GM12878 (cell line): ENCODE data around the gene CXXC5. TPM values are rescaled to one million over a fixed set of nuclear protein-coding genes. Genes with fewer than 3 reads are reported as not detected.

Experiments
- BCL3 ChIP-seq: IDR thresholded peaks from 2 replicates; pipeline ENCODE4 v1.6.1; 2011; ENCODE audit warnings: borderline replicate concordance, low read depth, mild to moderate bottlenecking, moderate library complexity, low read length; ENCODE audit not compliant: insufficient read depth, poor library complexity, severe bottlenecking
- BHLHE40 ChIP-seq, 2 experiments: fragments of 450-650 bp in 1 of 2; IDR thresholded peaks; 2 replicates each; pipeline ENCODE4 v1.6.1; 2011 to 2017; ENCODE audit warnings: low read depth in 2 of 2, borderline replicate concordance in 1 of 2, improper control_type of control experiment in 1 of 2, low read length in 1 of 2, mild to moderate bottlenecking in 1 of 2
- BMI1 ChIP-seq: fragments of 450-650 bp; IDR thresholded peaks from 2 replicates; pipeline ENCODE4 v1.6.1; 2016; ENCODE audit warnings: mild to moderate bottlenecking, moderate library complexity, borderline replicate concordance
- HDAC6 ChIP-seq: fragments of 200-600 bp; sonication (generic); IDR thresholded peaks from one replicate; pipeline ENCODE4 v1.8.0; 2017; ENCODE audit warnings: antibody characterized with exemption; ENCODE audit not compliant: unreplicated experiment
- LARP7 ChIP-seq: fragments of 450-650 bp; IDR thresholded peaks from 2 replicates; pipeline ENCODE4 v1.6.1; 2017; ENCODE audit warnings: mild to moderate bottlenecking
- NKRF ChIP-seq: fragments of 450-650 bp; conservative IDR thresholded peaks from 2 replicates; pipeline ENCODE4 v1.6.1; 2017; ENCODE audit warnings: mild to moderate bottlenecking, moderate library complexity
- NR2F1 ChIP-seq: fragments of 450-650 bp; conservative IDR thresholded peaks from 2 replicates; pipeline ENCODE4 v1.6.1; 2017; ENCODE audit warnings: mild to moderate bottlenecking
- PRDM15 ChIP-seq: fragments of 450-650 bp; formaldehyde crosslinking; IDR thresholded peaks from 2 replicates; pipeline ENCODE4 v1.4.0; 2020; ENCODE audit warnings: mild to moderate bottlenecking, moderate library complexity
- RELA ChIP-seq: fragments of 450-650 bp; IDR thresholded peaks from 2 replicates; pipeline ENCODE4 v1.8.0; 2014; ENCODE audit warnings: borderline replicate concordance; ENCODE audit not compliant: partially characterized antibody
- SIX5 ChIP-seq: IDR thresholded peaks from 2 replicates; pipeline ENCODE4 v1.6.1; 2011; ENCODE audit warnings: mild to moderate bottlenecking, low read depth, low read length, moderate library complexity; ENCODE audit not compliant: severe bottlenecking
- SMAD5 ChIP-seq: IDR thresholded peaks from 2 replicates; pipeline ENCODE4 v1.6.1; 2016; ENCODE audit warnings: antibody characterized with exemption, low read depth
- SREBF1 ChIP-seq: IDR thresholded peaks from 2 replicates; pipeline ENCODE4 v1.6.1; 2012; ENCODE audit warnings: mild to moderate bottlenecking, low read length
- STAT3 ChIP-seq: IDR thresholded peaks from 2 replicates; pipeline ENCODE4 v1.6.1; 2011; ENCODE audit warnings: low read depth, low read length, improper control_type of control experiment
- SUZ12 ChIP-seq: fragments of 200-600 bp; sonication (generic); IDR thresholded peaks from one replicate; pipeline ENCODE4 v1.6.1; 2018; ENCODE audit warnings: antibody characterized with exemption, mild to moderate bottlenecking; ENCODE audit not compliant: unreplicated experiment
- TBL1XR1 ChIP-seq: IDR thresholded peaks from 2 replicates; pipeline ENCODE4 v1.6.1; 2012; ENCODE audit warnings: low read depth, low read length, improper control_type of control experiment
- TCF3 ChIP-seq: IDR thresholded peaks from 2 replicates; pipeline ENCODE4 v1.6.1; 2012; ENCODE audit warnings: low read depth, mild to moderate bottlenecking, low read length, borderline replicate concordance; ENCODE audit not compliant: insufficient read depth
- TCF7 ChIP-seq: IDR thresholded peaks from 2 replicates; pipeline ENCODE4 v1.6.1; 2014; ENCODE audit warnings: antibody characterized with exemption, borderline replicate concordance
- ZNF217 ChIP-seq: fragments of 450-650 bp; IDR thresholded peaks from 2 replicates; pipeline ENCODE4 v1.6.1; 2017; ENCODE audit warnings: antibody characterized with exemption, mild to moderate bottlenecking
- ZNF24 ChIP-seq: fragments of 450-650 bp; IDR thresholded peaks from 2 replicates; pipeline ENCODE4 v1.6.1; 2017; ENCODE audit warnings: antibody characterized with exemption, mild to moderate bottlenecking
- polyA plus RNA-seq, 11 experiments: library from polyadenylated mRNA; depleted of rRNA in 4 of 11; unstranded in 6 of 11; stranded (reverse) in 5 of 11; fragments of >200 nt; fragmentation: Nextera tagmentation in 4 of 11; fragmentation: Illumina TruSeq in 1 of 11; extraction: Ambion mirVana in 4 of 11; extraction: Trizol in 1 of 11; gene quantifications; 1 replicate in 1 of 11; 2 replicates in 10 of 11; pipeline versions ENCODE4 v1.2.1 to v1.2.3, GENCODE V29; 2011 to 2016; ENCODE audit warnings: inconsistent platforms in 2 of 11, missing spikeins in 2 of 11, low read depth in 1 of 11
- total RNA-seq, 4 experiments: library from RNA; depleted of rRNA in 3 of 4; stranded (reverse); fragments of >200 nt in 3 of 4; fragmentation: Illumina TruSeq in 1 of 4; extraction: Trizol in 1 of 4; gene quantifications; 2 replicates each; pipeline versions ENCODE4 v1.2.1 to v1.2.3, GENCODE V29; 2013 to 2021
- TF ChIP-seq, protein P1 (sequence below): IDR thresholded peaks from 2 replicates; pipeline ENCODE4 v1.6.1; 2011; ENCODE audit warnings: low read depth, mild to moderate bottlenecking, low read length, moderate library complexity, borderline replicate concordance; ENCODE audit errors: extremely low read depth
- TF ChIP-seq, protein P2 (sequence below): IDR thresholded peaks from 2 replicates; pipeline ENCODE4 v1.6.1; 2012; ENCODE audit warnings: low read depth, low read length, improper control_type of control experiment

CXXC5 gene
- total and polyA plus RNA-seq, 10 of the 15 experiments (the other 5 are each of a cell fraction or from before 2014, with no cell fraction given) = 1.8 to 90.8 (median 40.7) TPM

DNA sequence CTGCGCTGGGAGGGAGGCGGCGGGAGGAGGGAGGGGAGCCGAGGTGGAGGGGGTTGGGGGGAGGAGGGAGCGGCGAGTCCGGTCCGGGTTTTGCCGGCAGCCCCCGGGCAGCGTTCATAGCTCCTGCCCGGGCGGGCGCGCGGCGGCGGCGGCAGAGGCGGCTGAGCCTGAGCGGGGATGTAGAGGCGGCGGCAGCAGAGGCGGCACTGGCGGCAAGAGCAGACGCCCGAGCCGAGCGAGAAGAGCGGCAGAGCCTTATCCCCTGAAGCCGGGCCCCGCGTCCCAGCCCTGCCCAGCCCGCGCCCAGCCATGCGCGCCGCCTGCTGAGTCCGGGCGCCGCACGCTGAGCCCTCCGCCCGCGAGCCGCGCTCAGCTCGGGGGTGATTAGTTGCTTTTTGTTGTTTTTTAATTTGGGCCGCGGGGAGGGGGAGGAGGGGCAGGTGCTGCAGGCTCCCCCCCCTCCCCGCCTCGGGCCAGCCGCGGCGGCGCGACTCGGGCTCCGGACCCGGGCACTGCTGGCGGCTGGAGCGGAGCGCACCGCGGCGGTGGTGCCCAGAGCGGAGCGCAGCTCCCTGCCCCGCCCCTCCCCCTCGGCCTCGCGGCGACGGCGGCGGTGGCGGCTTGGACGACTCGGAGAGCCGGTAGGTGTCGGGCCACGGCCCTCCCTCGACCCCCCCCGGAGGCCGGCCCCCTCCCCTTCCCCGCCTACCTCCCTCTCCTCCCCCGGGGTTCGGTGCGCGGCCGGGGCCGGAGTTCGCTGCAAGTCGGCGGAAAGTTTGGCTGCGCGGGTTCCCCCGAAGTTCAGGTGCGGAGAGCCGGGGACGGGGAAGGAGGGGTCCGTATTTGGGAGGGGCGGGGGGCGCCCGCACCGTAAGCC is at the start of gene CXXC5 (continued):
- TF ChIP-seq, protein P1, sequence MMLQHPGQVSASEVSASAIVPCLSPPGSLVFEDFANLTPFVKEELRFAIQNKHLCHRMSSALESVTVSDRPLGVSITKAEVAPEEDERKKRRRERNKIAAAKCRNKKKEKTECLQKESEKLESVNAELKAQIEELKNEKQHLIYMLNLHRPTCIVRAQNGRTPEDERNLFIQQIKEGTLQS = no peak
- TF ChIP-seq TBL1XR1 (no peak), SMAD5 (no peak), LARP7 (peak; percentile 99), SIX5 (no peak), BMI1 (no peak), STAT3 (no peak), ZNF217 (0 out of 2 replicates have a peak, but pooled peaks have one; percentile 28), SREBF1 (no peak), ZNF24 (no peak), BCL3 (no peak), SUZ12 (no peak), NR2F1 (peak; percentile 59), PRDM15 (no peak), TCF3 (no peak), HDAC6 (no peak), NKRF (peak; percentile 88), TCF7 (no peak), RELA (peak; percentile 55), BHLHE40 (IDR thresholded peaks at IDR 0.05; ENCODE audit: borderline replicate concordance in 1 of 2, low read depth in 2 of 2, low read length in 1 of 2) (peak in 1 of 2 experiments; percentile 63; a peak in 2 of 4 replicates)
- TF ChIP-seq, protein P2, sequence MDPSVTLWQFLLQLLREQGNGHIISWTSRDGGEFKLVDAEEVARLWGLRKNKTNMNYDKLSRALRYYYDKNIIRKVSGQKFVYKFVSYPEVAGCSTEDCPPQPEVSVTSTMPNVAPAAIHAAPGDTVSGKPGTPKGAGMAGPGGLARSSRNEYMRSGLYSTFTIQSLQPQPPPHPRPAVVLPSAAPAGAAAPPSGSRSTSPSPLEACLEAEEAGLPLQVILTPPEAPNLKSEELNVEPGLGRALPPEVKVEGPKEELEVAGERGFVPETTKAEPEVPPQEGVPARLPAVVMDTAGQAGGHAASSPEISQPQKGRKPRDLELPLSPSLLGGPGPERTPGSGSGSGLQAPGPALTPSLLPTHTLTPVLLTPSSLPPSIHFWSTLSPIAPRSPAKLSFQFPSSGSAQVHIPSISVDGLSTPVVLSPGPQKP = no peak
